BJ (cell line): ENCODE data around the gene ZMYND8. TPM values are rescaled to one million over a fixed set of nuclear protein-coding genes. Genes with fewer than 3 reads are reported as not detected.

ENCODE experiments used
- CTCF ChIA-PET: fragments of 350-600 bp; formaldehyde crosslinking; extraction: SDS; loops from one replicate; lab custom pipeline; 2021; ENCODE audit warnings: antibody characterized with exemption, inconsistent platforms; lab: Yijun Ruan, JAX
- POLR2A ChIA-PET: fragments of 300-600 bp; sonication (Branson Sonifier 250); formaldehyde crosslinking; extraction: SDS; loops from one replicate; lab custom pipeline; 2021; ENCODE audit warnings: antibody characterized with exemption; lab: Charles Lee
- DNase-seq: peaks from one replicate; pipeline ENCODE4 v3.0.0-alpha.2; 2011; ENCODE audit warnings: low read depth
- H3K27me3 ChIP-seq: 2 replicates; pipeline ENCODE4 v1.6.0; 2011; ENCODE audit warnings: low read length; ENCODE audit not compliant: control insufficient read depth, insufficient read depth
- H3K36me3 ChIP-seq: 2 replicates; pipeline ENCODE4 v1.5.1; 2011; ENCODE audit warnings: low read length; ENCODE audit not compliant: control insufficient read depth, insufficient read depth
- H3K4me3 ChIP-seq: 2 replicates; pipeline ENCODE4 v1.5.1; 2011; ENCODE audit warnings: low read depth, mild to moderate bottlenecking, control low read depth, low read length
- polyA plus RNA-seq: library from polyadenylated mRNA; depleted of rRNA; stranded (reverse); fragments of >200 nt; gene quantifications from 2 replicates; pipeline ENCODE4 v1.2.3, GENCODE V29; 2011
- TF ChIP-seq, protein P1 (sequence below): IDR thresholded peaks from 2 replicates; pipeline ENCODE4 v1.5.1; 2011; ENCODE audit warnings: low read depth, mild to moderate bottlenecking, control low read depth, inconsistent platforms, low read length, moderate library complexity; ENCODE audit not compliant: insufficient read depth

Gene ZMYND8
- polyA plus RNA-seq, 1 experiment: 12.7 TPM

DNA sequence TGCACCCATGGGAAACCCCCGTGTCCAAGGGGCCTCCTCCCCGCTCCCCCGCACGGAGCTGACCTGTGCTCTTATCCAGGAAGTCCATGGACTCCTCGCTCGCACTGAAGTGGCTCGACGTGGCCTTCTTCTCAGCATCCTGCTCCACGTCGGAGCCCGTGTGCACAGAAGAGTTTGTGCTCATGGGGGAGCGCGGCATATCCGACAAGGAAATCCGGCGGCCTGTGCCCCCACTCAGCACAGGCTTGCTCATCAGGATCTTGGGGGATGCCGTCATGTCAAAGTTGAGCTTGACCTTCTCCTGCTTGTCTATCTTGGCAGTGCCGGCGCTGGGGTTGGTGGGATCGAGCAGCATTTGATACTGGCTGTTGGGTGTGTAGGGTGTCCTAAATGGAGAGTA lies 80.2 kb downstream of the ZMYND8 start:
- no peak overlapping the region for H3K4me3 ChIP-seq
- POLR2A ChIA-PET: interaction anchor here (1.2 kb wide), 1 partner anchor 83 kb away, joined by 3 read pairs; no protein-coding TSS in a partner anchor
- DNase-seq: no peak
- H3K27me3 ChIP-seq: no peaks in the 10 kb centered on the region
- TF ChIP-seq, protein P1, sequence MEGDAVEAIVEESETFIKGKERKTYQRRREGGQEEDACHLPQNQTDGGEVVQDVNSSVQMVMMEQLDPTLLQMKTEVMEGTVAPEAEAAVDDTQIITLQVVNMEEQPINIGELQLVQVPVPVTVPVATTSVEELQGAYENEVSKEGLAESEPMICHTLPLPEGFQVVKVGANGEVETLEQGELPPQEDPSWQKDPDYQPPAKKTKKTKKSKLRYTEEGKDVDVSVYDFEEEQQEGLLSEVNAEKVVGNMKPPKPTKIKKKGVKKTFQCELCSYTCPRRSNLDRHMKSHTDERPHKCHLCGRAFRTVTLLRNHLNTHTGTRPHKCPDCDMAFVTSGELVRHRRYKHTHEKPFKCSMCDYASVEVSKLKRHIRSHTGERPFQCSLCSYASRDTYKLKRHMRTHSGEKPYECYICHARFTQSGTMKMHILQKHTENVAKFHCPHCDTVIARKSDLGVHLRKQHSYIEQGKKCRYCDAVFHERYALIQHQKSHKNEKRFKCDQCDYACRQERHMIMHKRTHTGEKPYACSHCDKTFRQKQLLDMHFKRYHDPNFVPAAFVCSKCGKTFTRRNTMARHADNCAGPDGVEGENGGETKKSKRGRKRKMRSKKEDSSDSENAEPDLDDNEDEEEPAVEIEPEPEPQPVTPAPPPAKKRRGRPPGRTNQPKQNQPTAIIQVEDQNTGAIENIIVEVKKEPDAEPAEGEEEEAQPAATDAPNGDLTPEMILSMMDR: no peak
- peaks cover 8% of the 10 kb centered on the region for H3K36me3 ChIP-seq
- CTCF ChIA-PET: interaction anchor here (1.7 to 6.7 kb wide), 2 partner anchors 107 kb away, joined by 14 to 321 read pairs; no protein-coding TSS in a partner anchor

DNA sequence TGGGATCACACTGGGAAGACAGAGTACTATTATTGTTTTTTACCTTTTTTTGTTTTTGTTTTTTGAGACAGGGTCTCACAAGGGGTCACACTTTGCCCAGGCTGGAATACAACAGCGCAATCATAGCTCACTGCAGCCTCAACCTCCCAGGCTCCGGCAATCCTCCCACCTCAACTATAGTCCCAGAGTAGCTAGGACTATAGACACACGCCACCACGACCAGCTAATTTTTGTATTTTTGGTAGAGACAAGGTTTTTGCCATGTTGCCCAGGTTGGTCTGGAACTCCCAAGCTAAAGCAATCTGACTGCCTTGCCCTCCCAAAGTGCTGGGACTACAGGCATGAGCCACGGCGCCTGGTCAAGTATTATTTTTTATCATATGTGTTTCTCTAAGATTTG lies 81.0 kb downstream of the ZMYND8 start:
- H3K4me3 ChIP-seq: no peak overlapping the region
- H3K27me3 ChIP-seq: no peaks in the 10 kb centered on the region
- POLR2A ChIA-PET: interaction anchor here (1.0 kb wide), 1 partner anchor 42 kb away, joined by 18 read pairs; no protein-coding TSS in a partner anchor
- CTCF ChIA-PET: interaction anchor here (0.7 to 6.7 kb wide), 4 partner anchors 20 to 107 kb away, joined by 3 to 321 read pairs (median 4); no protein-coding TSS in a partner anchor
- peaks cover 4% of the 10 kb centered on the region for H3K36me3 ChIP-seq
- TF ChIP-seq, protein P1: no peak
- DNase-seq: no peak

DNA sequence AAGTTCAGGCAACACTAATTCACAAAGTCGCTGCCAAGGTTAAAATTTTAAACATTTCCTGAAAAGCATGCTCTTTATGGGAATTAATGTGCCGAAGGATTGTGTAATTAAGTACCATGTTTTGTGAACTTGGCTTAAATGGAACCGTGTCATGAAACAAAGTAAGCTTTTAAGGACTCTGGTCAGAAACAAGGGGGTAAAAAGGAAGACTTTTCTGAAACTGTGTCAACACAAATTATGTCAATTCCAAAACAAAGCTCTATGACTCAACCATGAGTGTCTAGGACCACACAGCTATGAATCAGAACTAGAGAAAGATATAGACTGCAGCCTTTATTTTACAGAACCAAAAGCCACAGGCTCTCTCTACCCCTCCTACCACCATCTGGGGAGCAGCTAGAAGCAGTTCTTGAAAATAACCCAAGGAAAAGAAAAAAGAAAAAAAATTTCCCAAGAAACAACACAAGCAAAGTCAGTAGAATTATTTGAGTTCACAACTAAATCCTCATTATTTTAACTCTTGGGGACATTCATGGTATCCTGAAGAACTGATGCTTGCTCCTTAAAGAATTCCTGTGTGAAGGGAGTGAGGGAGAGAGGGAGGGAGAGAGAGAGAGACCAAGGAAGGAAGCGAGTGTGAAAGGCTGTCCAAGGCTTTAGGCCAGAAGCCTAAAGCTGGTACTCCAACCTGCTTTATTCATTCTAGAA lies 81.9 kb downstream of the ZMYND8 start:
- TF ChIP-seq, protein P1: no peak
- Histone ChIP-seq H3K36me3 (peaks cover 6% of the 10 kb centered on the region), H3K4me3 (no peak overlapping the region), H3K27me3 (no peaks in the 10 kb centered on the region)
- CTCF ChIA-PET: interaction anchor here (0.6 to 6.7 kb wide), 14 partner anchors 9 to 522 kb away, joined by 3 to 321 read pairs (median 4); no protein-coding TSS in a partner anchor
- POLR2A ChIA-PET: interaction anchor here (0.5 to 1.1 kb wide), 3 partner anchors 43 to 227 kb away, joined by 3 to 18 read pairs (median 4); no protein-coding TSS in a partner anchor
- peak; percentile 87 for DNase-seq

DNA sequence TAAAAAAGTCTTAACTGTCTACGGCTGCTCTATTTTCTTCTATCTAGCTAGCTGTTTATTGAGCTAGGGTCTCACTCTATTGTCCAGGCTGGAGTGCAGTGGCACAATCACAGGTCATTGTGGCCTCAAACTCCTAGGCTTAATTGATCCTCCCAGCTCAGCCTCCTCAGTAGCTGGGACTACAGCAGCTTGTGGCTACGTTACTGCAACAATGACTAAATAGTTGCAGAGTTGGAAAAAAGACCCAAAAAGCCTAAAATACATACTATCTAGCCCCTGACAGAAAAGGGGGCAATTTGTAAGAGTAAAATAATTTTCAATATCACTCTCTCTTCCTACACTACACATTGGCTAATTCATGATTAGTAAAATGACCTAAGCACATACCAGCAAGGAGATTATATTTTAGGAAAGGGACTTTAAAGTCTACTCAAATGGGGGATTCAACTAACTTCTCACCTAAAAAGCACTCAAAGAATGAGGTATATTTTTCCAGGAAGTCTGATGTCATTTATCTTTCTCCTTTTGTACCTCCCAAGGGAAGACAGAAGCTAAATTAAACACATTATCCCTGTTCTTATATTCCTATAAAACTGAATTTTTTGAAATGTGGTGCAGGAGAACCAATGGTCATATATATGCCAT lies 82.8 kb downstream of the ZMYND8 start:
- ChIA-PET CTCF (interaction anchor here (0.7 to 6.7 kb wide), 33 partner anchors 9 to 1347 kb away, joined by 3 to 321 read pairs (median 5); partner anchors contain the start of gene ZMYND8), POLR2A (interaction anchor here (0.5 to 1.1 kb wide), 2 partner anchors 110 to 228 kb away, joined by 3 to 4 read pairs; no protein-coding TSS in a partner anchor)
- no peak for DNase-seq
- Histone ChIP-seq H3K4me3 (no peak overlapping the region), H3K36me3 (peaks cover 6% of the 10 kb centered on the region), H3K27me3 (no peaks in the 10 kb centered on the region)
- TF ChIP-seq, protein P1: no peak
